Gastroesophageal sphincter (tissue), 3 donors: ENCODE measurements around the gene SDF4.

Experiments
- CTCF ChIP-seq, 4 experiments: fragments of 200-600 bp in 2 of 4; fragments of 450-650 bp in 2 of 4; sonication (generic) in 1 of 4; IDR thresholded peaks; one replicate each; pipeline ENCODE4 v1.5.1; 2017 to 2019; ENCODE audit warnings: antibody characterized with exemption in 4 of 4, mild to moderate bottlenecking in 2 of 4, moderate library complexity in 2 of 4
- POLR2A ChIP-seq, 2 donors: fragments of 450-650 bp; IDR thresholded peaks; one replicate each; pipeline ENCODE4 v1.6.1; 2017; ENCODE audit warnings: antibody characterized with exemption in 2 of 2, mild to moderate bottlenecking in 2 of 2, moderate library complexity in 1 of 2

- TF ChIP-seq POLR2A (IDR thresholded peaks at IDR 0.05) = no peak
- TF ChIP-seq CTCF (IDR thresholded peaks at IDR 0.05) = no peak
Measured at GRCh38 chr1:1194723-1195122, 37.1 kb downstream of the SDF4 start.
